Cardiac muscle cell (in vitro differentiated cells and primary cell): Measurements from ENCODE around the gene GSS. TPM values are rescaled to one million over a fixed set of nuclear protein-coding genes. Genes with fewer than 3 reads are reported as not detected.

ENCODE experiments used
- DNase-seq, 2 donors: peaks; one replicate each; pipeline versions ENCODE4 v3.0.0 to v3.0.0-alpha.2; 2010 to 2017; ENCODE audit warnings: low read depth in 1 of 2, low spot score in 1 of 2
- H3K27ac ChIP-seq: fragments of 200-600 bp; sonication (generic); 2 replicates; pipeline ENCODE4 v1.5.1; 2016
- H3K27me3 ChIP-seq: fragments of 200-600 bp; sonication (generic); 2 replicates; pipeline ENCODE4 v1.6.0; 2016; ENCODE audit warnings: control low read depth
- H3K36me3 ChIP-seq: fragments of 200-600 bp; sonication (generic); 2 replicates; pipeline ENCODE4 v1.5.1; 2016; ENCODE audit warnings: control low read depth
- H3K4me1 ChIP-seq: fragments of 200-600 bp; sonication (generic); 2 replicates; pipeline ENCODE4 v1.8.1; 2017; ENCODE audit warnings: low read depth, mild to moderate bottlenecking, mixed run types
- H3K4me3 ChIP-seq: fragments of 200-600 bp; sonication (generic); 2 replicates; pipeline ENCODE4 v1.5.1; 2016; ENCODE audit warnings: mild to moderate bottlenecking
- H3K9me3 ChIP-seq: fragments of 200-600 bp; sonication (generic); 2 replicates; pipeline ENCODE4 v1.5.1; 2017; ENCODE audit warnings: low read depth, mild to moderate bottlenecking, control low read depth
- CTCF ChIP-seq: IDR thresholded peaks from 2 replicates; pipeline ENCODE4 v1.5.1; 2012; ENCODE audit warnings: low read depth, mild to moderate bottlenecking, low read length
- polyA plus RNA-seq: library from polyadenylated mRNA; unstranded; fragments of >200 nt; fragmentation: Nextera tagmentation; extraction: Ambion mirVana; gene quantifications from 2 replicates; pipeline ENCODE4 v1.2.1, GENCODE V29; 2016
- total RNA-seq: library from RNA; depleted of rRNA; stranded (reverse); fragments of >200 nt; gene quantifications from 2 replicates; pipeline ENCODE4 v1.2.3, GENCODE V29; 2016

GSS gene
- total and polyA plus RNA-seq, 2 experiments from 2014 or later = 59.9 to 69.5 TPM

- Histone ChIP-seq H3K27me3 (no peaks in the 10 kb centered on the region), H3K4me1 (no peaks in the 10 kb centered on the region), H3K36me3 (peaks cover 38% of the 10 kb centered on the region), H3K9me3 (no peaks in the 10 kb centered on the region), H3K27ac (no peak overlapping the region), H3K4me3 (no peak overlapping the region)
- no peak for TF ChIP-seq CTCF
- no peak for DNase-seq
Observed at GRCh38 chr20:34990661-34991214, 35.1 kb upstream of the GSS start.

GRCh38 chr20:34990231-34990630 lies 34.6 kb upstream of the GSS start:
- Histone ChIP-seq H3K27ac (no peak overlapping the region), H3K27me3 (no peaks in the 10 kb centered on the region), H3K36me3 (peaks cover 33% of the 10 kb centered on the region), H3K4me1 (no peaks in the 10 kb centered on the region), H3K4me3 (no peak overlapping the region), H3K9me3 (no peaks in the 10 kb centered on the region)
- TF ChIP-seq CTCF = no peak
- no peak for DNase-seq

- Histone ChIP-seq H3K9me3 (no peaks in the 10 kb centered on the region), H3K27ac (no peak overlapping the region), H3K4me3 (no peak overlapping the region), H3K4me1 (no peaks in the 10 kb centered on the region), H3K36me3 (peaks cover 28% of the 10 kb centered on the region), H3K27me3 (no peaks in the 10 kb centered on the region)
- no peak for TF ChIP-seq CTCF
- no peak for DNase-seq
Observed at GRCh38 chr20:34989670-34990069, 34.1 kb upstream of the GSS start.

GRCh38 chr20:34989118-34989517 lies 33.5 kb upstream of the GSS start:
- Histone ChIP-seq H3K36me3 (peaks cover 24% of the 10 kb centered on the region), H3K27ac (no peak overlapping the region), H3K4me1 (no peaks in the 10 kb centered on the region), H3K27me3 (no peaks in the 10 kb centered on the region), H3K4me3 (no peak overlapping the region), H3K9me3 (no peaks in the 10 kb centered on the region)
- no peak for TF ChIP-seq CTCF
- no peak for DNase-seq

GRCh38 chr20:34988191-34988540 lies 32.6 kb upstream of the GSS start:
- DNase-seq = peak in 1 of 2 donors; percentile 19
- TF ChIP-seq CTCF = no peak
- Histone ChIP-seq H3K4me1 (no peaks in the 10 kb centered on the region), H3K27me3 (no peaks in the 10 kb centered on the region), H3K36me3 (peaks cover 16% of the 10 kb centered on the region), H3K27ac (no peak overlapping the region), H3K4me3 (no peak overlapping the region), H3K9me3 (no peaks in the 10 kb centered on the region)
